Measurements from ENCODE around the gene PTGES3L.
"Not testable (repeated sequence)": the region's sequence is repeated elsewhere in the genome, so short reads cannot be mapped to it uniquely, and the experiment has no call there.

DNA sequence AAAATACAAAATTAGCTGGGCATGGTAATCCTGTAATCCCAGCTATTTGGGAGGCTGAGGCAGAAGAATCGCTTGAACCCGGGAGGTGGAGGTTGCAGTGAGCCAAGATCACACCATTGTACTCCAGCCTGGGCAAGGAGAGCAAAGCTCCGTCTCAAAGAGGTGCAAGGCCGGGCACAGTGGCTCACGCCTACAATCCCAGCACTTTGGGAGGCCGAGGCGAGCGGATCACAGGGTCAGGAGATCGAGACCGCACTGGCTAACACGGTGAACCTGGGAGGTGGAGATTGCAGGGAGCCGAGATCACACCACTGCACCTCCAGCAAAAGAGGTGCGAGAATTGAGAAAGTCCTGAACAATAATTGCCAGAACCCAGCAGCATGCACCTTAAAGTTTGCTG lies 21.0 kb upstream of the PTGES3L start:
- not testable (repeated sequence) for TF ChIP-seq EZH2 (IDR thresholded peaks at IDR 0.05; ENCODE audit: insufficient read depth, poor library complexity, severe bottlenecking); EZH2phosphoT487 (IDR thresholded peaks at IDR 0.05; ENCODE audit: insufficient read depth, low read depth)

Measured in GM23248 (cell line).